Upper lobe of right lung (tissue), 1 donor: ENCODE data around the gene CTNNBL1. TPM values are rescaled to one million over a fixed set of nuclear protein-coding genes. Genes with fewer than 3 reads are reported as not detected.

ENCODE experiments used
- ATAC-seq: fragments of 200-7000 bp; cut with Tn5 transposase; one replicate; pipeline ENCODE4 v1.9.1; 2020; ENCODE audit warnings: mild to moderate bottlenecking, moderate library complexity
- DNase-seq: peaks from one replicate; pipeline ENCODE4 v3.0.0-alpha.2; 2020
- H3K27ac ChIP-seq: fragments of 200-600 bp; one replicate; pipeline ENCODE4 v1.8.0; 2022
- H3K27me3 ChIP-seq: fragments of 200-600 bp; one replicate; pipeline ENCODE4 v1.8.0; 2022; ENCODE audit warnings: mild to moderate bottlenecking
- H3K36me3 ChIP-seq: fragments of 200-600 bp; one replicate; pipeline ENCODE4 v1.8.0; 2022
- H3K4me1 ChIP-seq: fragments of 200-600 bp; one replicate; pipeline ENCODE4 v1.8.0; 2022
- H3K4me3 ChIP-seq: fragments of 200-600 bp; one replicate; pipeline ENCODE4 v1.8.0; 2022; ENCODE audit warnings: mild to moderate bottlenecking
- H3K9me3 ChIP-seq: fragments of 200-600 bp; one replicate; pipeline ENCODE4 v1.8.0; 2022
- CTCF ChIP-seq: fragments of 200-600 bp; IDR thresholded peaks from one replicate; pipeline ENCODE4 v1.8.0; 2022; ENCODE audit warnings: antibody characterized with exemption
- intact Hi-C: fragments of 100-400 bp; cut with DNase I; formaldehyde crosslinking; loops from one replicate; pipeline ENCODE4 v1.11.0; 2022
- total RNA-seq: library from RNA; stranded (reverse); fragmentation: NEBNext Ultra II Directional; extraction: Animal tissue kit (Norgen Biotek cat#: 25700); gene quantifications from one replicate; pipeline ENCODE4 v1.2.1, GENCODE V29; 2021
- donor health status: DM: no; HTN: yes; CAD: no; lungs with severe emphysema.

The CTNNBL1 gene
- total RNA-seq, 1 donor from 2014 or later = 52.8 TPM

GRCh38 chr20:37822141-37822601 is 128.3 kb downstream of the CTNNBL1 start:
- H3K27ac ChIP-seq = no peak overlapping the region
- no peaks in the 10 kb centered on the region for H3K36me3 ChIP-seq
- ATAC-seq (no peak), DNase-seq (no peak)
- H3K4me3 ChIP-seq = no peak overlapping the region
- intact Hi-C loops = no loop called here
- no peaks in the 10 kb centered on the region for H3K9me3 ChIP-seq
- no peak for TF ChIP-seq CTCF
- H3K27me3 ChIP-seq = no peaks in the 10 kb centered on the region
- H3K4me1 ChIP-seq = no peaks in the 10 kb centered on the region

DNA sequence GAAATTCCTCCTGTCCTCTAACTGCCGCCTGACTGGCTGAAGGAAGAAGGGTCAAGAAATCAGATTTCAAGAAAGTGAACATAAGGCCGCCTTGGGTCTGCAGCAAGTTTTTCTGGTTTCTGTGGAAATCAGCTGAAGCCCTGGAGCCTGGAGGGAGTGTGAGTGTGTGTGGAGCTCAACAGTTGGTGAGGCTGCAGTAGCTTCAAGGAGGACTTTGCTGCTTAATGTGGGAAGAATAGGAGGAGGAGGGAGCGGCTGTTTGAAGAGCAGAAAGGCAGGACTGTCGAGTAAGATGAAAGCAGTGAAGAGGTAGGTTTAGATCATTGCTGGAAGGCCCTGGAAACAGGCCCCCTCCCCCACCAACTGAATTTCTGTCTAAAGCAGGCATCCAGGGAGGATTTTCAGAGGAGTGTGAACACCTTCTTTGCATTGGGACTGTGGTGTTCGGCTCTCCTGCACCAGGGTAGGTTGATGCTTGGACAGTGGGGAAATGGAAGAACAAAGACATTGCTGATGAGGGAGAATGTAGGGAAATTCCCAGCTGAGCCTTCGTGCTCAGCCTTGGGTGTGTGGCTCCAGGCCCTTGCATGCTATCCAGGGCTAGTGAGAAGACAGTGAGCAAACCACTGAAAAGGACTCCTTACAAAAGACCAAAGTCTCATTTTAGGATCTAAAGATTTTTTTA is 129.6 kb downstream of the CTNNBL1 start:
- no peaks in the 10 kb centered on the region for H3K9me3 ChIP-seq
- DNase-seq (no peak), ATAC-seq (no peak)
- no peaks in the 10 kb centered on the region for H3K27me3 ChIP-seq
- intact Hi-C loops = no loop called here
- no peak for TF ChIP-seq CTCF
- no peaks in the 10 kb centered on the region for H3K4me1 ChIP-seq
- no peak overlapping the region for H3K4me3 ChIP-seq
- H3K27ac ChIP-seq = no peak overlapping the region
- H3K36me3 ChIP-seq = no peaks in the 10 kb centered on the region

GRCh38 chr20:37827605-37828004 is 133.8 kb downstream of the CTNNBL1 start:
- Histone ChIP-seq H3K4me3 (no peak overlapping the region), H3K4me1 (no peaks in the 10 kb centered on the region), H3K27ac (no peak overlapping the region), H3K27me3 (no peaks in the 10 kb centered on the region), H3K36me3 (no peaks in the 10 kb centered on the region), H3K9me3 (no peaks in the 10 kb centered on the region)
- intact Hi-C loops = no loop called here
- no peak for ATAC-seq
- DNase-seq = no peak
- no peak for TF ChIP-seq CTCF

- DNase-seq (no peak), ATAC-seq (no peak)
- intact Hi-C loops = no loop called here
- Histone ChIP-seq H3K4me3 (no peak overlapping the region), H3K36me3 (no peaks in the 10 kb centered on the region), H3K4me1 (no peaks in the 10 kb centered on the region), H3K27ac (no peak overlapping the region), H3K27me3 (no peaks in the 10 kb centered on the region), H3K9me3 (no peaks in the 10 kb centered on the region)
- TF ChIP-seq CTCF = no peak
These were observed 134.9 kb downstream of the CTNNBL1 start for GRCh38 chr20:37828684-37829083.

- Histone ChIP-seq H3K27ac (no peak overlapping the region), H3K27me3 (no peaks in the 10 kb centered on the region), H3K9me3 (no peaks in the 10 kb centered on the region), H3K36me3 (no peaks in the 10 kb centered on the region), H3K4me3 (no peak overlapping the region), H3K4me1 (no peaks in the 10 kb centered on the region)
- ATAC-seq (no peak), DNase-seq (no peak)
- intact Hi-C loops = no loop called here
- TF ChIP-seq CTCF = no peak
These were observed 135.3 kb downstream of the CTNNBL1 start for GRCh38 chr20:37829128-37829527.
